Activated CD8-positive, alpha-beta memory T cell treated with anti-CD3 and anti-CD28 coated beads for 24 hours (primary cell): ENCODE data around the gene CFTR.

ENCODE experiments used
- DNase-seq: peaks from one replicate; pipeline ENCODE4 v3.0.0-alpha.2; 2020

Gene CFTR

DNA sequence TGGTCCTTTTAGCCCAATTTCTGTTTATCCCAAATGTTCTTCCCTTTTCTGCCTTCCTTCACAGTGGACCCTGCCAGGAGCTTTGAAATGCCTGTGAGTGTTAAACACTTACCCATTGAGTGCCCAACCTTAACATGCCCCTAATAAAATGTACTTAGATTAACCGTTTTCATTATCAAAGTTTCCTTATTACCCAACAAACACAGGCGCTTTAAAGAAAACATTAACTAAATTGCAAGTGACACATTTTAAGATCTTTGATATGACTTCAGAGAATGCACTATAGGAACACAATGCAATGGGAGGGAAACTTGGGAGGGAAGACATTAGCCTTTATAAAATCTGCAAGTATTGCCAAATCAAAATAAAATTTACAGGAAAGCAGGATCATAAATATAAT lies 177.0 kb downstream of the CFTR start:
- DNase-seq = no peak

DNA sequence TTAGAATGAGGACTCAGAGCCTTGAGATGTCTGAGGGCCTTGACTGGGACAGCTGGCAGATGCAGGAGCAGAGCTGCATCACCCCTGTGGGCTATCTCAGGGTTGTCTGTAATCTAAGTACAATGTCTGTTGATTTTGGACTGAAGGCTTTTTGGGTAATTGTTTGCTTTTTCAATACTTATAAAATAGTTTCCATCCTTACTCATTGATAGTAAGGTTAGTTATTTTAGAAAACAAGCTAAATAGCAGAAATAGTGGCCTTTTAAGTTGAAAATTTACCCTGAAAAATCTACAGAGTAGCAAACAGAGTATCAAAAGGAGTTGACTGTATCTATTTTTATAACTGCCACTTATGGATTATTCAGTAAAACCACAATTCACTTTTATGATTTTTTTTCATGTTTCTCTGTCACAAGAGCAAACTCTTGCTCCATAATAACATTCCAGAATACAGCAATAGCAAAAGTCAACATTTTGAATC lies 179.7 kb downstream of the CFTR start:
- DNase-seq = no peak

DNA sequence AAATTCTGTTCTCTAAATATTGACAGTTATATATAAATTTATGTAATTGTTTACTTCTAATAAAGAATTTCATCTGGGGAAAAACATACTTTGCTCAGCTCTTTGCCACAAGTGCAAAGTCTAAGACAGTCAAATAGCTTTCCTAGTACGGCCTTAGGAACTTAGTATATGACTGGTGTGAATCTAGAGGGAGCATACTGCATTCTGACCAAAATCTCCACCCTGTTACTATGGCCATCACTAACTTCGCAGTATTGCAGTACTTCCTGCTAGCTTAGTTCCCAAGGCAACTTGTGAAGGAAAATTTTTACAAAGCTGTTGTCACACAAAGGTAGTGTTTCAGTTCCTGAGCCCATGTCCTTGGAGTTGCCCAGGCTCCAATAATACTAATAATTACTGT lies 181.5 kb downstream of the CFTR start:
- no peak for DNase-seq

DNA sequence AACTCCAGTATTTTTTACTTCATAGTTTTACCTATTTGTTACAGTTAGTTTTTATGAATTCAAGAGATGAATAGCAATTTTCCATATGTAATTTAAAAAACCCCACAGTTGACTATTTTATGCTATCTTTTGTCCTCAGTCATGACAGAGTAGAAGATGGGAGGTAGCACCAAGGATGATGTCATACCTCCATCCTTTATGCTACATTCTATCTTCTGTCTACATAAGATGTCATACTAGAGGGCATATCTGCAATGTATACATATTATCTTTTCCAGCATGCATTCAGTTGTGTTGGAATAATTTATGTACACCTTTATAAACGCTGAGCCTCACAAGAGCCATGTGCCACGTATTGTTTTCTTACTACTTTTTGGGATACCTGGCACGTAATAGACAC lies 184.2 kb downstream of the CFTR start:
- DNase-seq = no peak

DNA sequence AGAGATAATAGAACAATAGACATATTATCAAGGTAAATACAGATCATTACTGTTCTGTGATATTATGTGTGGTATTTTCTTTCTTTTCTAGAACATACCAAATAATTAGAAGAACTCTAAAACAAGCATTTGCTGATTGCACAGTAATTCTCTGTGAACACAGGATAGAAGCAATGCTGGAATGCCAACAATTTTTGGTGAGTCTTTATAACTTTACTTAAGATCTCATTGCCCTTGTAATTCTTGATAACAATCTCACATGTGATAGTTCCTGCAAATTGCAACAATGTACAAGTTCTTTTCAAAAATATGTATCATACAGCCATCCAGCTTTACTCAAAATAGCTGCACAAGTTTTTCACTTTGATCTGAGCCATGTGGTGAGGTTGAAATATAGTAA lies 185.5 kb downstream of the CFTR start:
- DNase-seq = no peak

DNA sequence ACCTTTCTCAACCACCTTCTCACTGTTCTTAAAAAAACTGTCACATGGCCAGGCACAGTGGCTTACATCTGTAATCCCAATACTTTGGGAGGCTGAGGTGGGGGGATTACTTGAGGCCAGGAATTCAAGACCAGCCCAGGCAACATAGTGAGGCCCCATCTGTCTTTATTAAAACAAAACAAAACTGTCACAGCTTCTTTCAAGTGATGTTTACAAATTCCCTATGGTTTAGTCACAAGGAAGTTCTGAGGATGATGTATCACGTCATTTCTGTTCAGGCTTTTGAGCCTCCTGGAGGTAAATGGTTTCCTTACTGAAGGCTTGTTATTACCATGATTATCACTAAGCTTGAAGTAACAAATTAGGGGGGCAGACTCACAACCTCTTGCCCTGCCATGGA lies 186.2 kb downstream of the CFTR start:
- DNase-seq = no peak

DNA sequence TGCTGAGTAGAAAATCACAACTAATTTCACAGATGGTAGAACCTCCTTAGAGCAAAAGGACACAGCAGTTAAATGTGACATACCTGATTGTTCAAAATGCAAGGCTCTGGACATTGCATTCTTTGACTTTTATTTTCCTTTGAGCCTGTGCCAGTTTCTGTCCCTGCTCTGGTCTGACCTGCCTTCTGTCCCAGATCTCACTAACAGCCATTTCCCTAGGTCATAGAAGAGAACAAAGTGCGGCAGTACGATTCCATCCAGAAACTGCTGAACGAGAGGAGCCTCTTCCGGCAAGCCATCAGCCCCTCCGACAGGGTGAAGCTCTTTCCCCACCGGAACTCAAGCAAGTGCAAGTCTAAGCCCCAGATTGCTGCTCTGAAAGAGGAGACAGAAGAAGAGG lies 186.9 kb downstream of the CFTR start:
- no peak for DNase-seq

DNA sequence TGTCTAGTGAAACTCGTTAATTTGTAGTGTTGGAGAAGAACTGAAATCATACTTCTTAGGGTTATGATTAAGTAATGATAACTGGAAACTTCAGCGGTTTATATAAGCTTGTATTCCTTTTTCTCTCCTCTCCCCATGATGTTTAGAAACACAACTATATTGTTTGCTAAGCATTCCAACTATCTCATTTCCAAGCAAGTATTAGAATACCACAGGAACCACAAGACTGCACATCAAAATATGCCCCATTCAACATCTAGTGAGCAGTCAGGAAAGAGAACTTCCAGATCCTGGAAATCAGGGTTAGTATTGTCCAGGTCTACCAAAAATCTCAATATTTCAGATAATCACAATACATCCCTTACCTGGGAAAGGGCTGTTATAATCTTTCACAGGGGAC lies 187.6 kb downstream of the CFTR start:
- no peak for DNase-seq

DNA sequence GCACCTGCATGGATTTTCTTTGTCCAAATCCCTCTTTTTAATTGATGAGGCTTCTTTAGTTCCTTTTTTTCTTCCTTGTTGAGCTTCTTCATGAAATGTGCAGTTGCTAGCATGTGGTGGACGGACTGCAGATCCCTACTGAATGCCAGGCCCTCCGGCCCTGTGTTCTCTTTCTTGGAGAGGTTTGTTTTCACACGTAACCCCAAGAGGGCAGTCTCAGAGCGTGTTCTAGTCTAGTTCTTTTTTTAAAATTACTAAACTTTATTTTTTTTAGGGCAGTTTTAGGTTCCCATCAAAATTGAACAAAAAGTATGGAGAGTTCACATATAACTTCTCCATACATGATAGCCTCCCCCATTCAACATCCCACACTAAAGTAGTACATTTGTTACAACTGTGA lies 190.0 kb downstream of the CFTR start:
- DNase-seq = no peak

DNA sequence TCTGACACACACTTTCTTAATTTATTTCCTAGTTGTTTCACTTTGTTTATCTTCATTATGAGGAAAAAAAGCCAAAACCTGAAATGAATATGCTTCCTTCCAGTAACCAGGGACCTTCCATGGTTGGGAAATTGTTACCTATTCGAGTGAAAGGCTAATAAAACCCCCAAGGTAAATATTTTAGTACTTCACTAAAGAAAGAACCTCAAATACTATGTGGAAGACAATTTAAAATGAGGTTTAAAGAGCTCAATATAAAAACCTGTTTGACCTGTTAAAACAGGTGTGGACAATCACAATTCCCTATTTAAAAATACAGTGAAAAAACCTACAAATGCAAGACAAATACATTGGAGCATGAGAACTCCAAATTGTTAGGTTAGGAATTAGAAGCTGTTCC lies 192.6 kb downstream of the CFTR start:
- no peak for DNase-seq

DNA sequence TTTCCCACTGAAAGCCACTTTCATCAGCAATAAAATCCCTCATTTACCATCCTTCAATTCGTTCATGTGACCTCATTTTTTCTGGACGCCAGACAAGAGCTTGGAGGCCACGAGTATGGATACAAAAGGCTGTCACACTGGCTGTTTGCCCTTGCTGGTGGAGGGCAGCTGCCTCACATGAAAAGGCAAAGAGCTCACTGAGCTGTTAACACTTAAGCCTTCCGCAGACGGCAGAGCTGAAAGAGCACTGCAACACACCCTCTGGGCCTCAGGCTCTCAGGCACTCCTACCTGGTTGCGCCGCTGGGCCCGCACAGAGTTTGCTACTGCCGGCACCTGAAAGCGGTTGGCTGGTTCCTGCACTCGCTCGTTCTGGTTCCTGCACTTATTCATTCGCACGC lies 193.5 kb downstream of the CFTR start:
- no peak for DNase-seq

DNA sequence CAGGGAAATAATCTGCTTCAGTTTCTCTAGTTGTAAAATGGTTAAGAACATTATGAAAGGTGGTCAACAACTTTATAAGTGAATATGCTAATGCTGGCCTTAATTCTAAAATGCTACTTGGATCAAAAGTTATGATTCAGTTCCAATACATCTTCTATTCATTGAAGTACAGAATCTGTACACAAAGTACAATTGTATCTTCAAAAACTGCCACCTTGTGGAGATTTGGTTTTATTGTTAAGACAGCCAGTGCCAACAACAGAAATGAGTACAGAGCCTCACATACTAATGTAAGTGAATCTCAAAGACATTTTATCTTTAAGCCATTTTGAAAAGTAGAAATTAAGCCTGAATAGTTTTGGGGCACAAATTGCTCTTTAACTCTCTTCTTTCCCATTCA lies 194.0 kb downstream of the CFTR start:
- DNase-seq = no peak

DNA sequence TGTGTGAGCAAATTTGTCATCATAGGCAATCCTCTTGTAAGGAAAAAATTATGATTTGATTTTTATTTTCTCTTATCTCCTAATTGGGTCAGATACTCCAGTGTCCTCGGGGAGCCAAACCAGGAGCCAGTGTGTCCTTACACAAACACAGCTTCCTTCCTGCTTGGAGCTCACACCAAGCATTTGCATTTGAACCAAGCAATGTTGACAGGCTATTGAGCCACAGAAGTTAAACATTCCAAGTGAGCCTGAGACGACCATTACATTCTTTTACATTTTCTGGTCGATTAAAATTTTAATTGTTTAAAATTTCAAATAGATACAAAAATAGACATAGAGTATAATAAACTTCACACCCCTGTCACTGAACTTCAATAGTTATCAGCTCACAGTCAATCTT lies 194.8 kb downstream of the CFTR start:
- no peak for DNase-seq

DNA sequence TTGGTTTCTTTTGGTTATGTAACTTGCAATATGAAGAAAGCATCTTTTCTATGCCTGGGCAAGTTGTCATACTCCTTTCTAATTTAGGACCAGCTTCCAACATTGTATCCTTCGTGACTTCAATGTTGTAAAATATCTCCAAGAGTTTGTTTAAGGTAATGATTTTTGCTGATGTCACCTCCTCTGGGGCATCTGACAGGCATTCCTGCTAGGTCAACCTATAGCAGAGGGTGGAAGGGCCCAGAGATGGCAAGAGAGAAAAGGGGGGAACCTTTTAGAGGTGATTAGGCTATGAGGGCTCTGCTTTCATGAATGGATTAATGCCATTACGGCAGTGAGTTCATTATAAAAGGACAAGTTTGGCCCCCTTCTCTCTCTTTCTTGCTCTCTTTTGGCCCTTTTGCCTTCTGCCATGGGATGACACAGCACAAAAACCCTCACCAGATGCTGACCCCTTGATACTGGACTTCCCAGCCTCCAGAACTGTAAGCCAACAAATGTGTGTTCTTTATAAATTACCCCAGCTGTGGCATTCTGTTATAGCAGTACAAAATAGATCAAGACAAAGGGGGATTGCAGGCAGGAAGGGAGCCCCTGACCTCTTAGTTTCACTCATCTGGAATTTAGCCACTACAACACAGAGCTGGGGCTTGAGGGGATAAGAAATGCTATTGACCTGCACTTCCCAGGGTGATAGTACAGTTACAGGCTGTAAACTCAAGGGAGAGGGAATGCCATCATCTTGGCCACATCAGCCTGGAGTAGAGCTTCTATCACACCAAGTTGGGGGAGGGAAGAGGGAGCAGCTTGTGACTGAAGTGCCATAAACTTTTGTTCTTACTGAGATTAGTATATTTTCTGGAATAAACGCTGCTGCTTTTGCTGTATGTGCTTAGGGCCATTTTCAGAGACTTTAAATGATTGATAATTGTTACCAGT lies 195.9 kb downstream of the CFTR start:
- no peak for DNase-seq

DNA sequence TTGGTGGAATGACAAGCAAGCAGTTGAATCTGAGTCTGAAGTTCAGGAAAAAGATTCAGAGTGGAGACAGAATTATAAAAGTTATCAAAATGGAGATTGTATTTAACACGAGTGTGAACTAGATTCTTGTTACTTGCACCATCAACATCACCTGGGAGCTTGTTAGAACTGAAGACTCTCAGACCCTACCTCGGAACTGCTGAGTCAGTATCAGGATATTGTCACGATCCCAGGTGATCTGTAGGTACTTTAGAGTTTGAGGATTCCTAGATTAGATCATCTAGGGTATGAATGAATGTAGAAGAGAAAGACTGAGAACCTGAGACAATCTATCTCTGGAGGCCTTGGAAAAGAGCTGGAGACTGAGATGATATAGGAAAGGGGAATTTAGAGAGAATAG lies 199.3 kb downstream of the CFTR start:
- no peak for DNase-seq

DNA sequence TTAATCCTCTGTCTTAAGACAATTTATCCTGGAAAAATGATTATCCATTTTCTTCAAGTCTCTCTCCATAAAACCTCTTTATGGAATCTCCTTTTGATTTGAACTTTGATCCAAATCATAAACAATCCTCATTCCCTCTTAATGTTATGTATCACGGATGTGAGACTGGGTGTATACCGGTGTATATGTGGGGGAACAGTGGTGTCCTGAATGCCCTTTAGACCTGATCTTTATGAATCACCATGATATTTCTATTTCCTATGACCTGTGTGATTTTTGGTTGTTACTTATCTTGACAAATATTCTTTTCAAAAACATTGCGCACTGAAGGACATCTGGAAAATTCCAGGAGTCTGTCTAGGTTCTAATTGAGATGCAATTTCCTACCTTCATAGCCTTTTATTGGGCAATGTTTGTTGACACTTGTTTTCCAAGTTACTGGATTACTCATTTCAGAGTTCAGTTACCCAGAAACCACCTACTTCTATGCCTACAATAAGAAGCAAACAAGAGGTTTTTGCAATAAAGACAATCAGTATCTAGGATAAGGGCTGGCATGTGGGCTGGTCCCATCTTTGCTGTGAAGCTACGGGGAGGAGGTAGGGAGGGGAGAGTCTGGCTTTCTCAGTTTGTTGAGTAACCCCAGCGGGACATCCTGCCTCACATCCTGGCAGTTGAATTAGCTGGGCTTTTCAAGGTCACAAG lies 203.0 kb downstream of the CFTR start:
- no peak for DNase-seq

DNA sequence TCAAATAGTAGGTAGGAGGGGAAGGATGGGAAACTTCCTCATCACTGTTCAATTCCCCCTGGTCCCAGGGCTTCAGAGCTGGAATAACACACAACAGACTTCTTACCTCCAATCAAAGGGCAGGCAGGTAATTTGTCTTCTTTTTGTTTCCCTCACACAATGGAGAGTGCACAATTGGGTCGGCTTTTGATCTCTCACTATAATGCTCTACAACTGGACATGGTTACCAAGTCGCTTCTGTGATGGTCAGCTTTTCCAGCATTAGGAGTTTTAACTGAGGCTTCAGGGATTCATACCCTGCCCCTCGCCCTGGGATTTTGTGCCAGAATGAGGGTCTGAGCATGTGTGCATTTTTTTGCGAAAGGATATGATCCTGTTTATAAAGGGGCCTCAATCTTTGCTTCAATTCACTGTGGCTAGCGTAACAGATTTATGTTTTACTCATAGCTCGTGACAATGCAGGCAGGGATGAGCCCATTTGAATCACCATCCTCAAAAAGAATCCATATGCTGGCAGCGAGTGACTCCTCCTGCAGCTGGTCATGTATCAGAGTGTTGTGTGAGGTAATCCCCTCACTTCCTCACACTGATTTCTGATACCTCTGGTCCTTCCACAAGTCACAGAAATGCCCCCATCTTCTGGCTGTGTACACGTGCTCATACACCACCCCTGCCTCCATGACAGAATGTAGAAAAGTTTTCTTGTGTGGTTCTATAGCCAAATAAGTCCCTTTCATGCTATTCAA lies 203.8 kb downstream of the CFTR start:
- no peak for DNase-seq

DNA sequence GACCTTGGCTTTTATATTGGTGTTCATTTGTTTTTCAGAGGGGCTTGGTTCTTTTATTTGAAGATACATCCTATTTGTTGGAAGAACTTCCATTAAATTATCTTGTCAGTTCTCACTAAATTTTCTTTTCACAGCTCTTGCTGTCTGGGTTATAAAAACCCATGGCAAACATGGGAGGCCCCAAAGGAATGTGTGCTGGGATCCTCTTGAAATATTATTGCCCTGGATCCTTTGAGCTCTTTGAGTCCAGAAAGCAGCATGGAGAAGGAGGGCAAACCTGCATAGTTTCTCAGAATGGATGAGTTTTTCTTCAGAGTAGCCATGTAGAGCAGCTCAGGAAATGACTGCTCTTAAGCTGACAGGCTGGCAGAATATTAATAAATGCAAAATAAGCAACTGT lies 206.0 kb downstream of the CFTR start:
- no peak for DNase-seq

DNA sequence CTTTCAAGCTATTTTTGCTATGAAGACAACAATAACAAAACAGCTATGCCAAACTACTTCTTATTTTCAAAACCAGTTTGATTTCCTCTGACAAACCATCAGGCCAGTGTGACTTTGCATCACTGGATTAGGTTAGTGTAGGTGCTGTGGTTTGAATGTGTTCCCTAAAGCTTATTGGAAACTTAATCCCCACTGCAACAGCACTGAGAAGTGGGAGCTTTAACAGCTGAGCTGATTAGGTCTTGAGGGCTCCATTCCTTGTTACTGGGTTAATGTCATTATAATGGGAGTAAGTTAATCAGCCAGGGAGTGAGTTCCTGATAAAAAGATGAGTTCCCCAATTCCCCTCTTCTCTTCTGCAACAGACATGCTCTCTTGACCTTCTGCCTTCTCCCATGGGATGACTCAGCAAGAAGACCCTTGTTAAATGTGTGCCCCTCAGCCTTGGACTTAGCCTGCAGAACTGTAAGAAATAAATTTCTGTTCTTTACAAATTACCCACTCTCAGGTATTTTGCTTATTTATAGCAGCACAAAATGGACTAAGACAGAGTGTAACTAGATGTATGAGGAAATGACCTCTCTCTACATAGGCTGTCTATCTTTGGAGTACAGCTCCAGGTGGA lies 206.6 kb downstream of the CFTR start:
- no peak for DNase-seq

DNA sequence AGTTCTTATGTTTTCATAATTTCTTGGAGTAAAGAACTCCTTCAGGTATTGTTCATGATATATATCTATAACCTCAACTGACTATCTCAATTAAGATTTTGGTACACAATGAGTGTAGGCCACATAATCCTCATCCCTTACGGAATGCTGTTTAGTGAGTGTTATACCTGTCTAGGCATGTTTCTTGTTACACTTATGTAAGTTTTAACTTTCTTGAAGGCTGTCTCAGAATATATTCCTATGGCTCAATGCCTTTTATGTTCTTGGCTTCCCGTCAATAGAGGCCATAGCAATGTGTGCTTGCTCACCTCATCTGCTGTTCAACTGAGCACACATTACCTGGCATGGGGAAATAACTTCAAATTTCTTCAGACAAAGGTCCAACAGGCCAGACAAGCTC lies 208.3 kb downstream of the CFTR start:
- DNase-seq = no peak

DNA sequence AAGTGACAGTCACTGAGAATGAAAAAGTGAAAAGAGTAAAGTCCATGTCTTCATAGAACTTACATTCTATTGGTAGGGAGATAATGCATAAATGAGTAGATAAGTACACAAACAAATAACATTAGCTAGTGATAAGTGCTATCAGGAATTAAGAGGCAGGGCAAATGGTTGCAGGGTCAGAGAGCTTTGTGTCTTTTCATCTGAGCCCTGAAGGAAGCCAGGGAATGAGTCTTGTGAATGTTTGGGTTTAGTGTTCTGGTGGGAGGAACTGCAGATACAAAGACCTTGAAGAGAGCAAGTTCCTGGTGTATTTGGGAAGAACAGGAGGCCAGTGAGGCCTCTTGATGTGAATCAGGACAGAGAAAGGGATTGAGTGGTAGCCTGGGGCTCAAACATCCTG lies 209.6 kb downstream of the CFTR start:
- no peak for DNase-seq

DNA sequence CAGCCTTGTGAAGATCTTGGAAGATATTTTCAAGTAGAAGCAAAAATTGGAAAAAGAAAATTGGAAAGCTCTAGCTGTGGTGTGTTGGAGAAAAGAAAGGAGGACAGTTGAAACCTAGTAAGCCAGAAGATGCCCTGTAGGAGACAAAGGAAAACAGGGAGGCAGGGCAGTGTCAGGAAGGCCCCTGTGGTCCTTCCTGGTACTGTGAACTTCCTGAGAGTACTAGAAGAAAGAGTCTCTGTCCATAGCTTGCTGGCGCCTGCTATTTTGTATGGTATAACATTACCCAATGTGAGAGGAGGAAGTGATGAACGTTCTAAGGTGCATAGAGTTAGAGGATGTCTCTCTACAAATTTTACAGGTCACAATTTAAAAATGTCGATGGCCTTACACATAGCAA lies 210.3 kb downstream of the CFTR start:
- no peak for DNase-seq

DNA sequence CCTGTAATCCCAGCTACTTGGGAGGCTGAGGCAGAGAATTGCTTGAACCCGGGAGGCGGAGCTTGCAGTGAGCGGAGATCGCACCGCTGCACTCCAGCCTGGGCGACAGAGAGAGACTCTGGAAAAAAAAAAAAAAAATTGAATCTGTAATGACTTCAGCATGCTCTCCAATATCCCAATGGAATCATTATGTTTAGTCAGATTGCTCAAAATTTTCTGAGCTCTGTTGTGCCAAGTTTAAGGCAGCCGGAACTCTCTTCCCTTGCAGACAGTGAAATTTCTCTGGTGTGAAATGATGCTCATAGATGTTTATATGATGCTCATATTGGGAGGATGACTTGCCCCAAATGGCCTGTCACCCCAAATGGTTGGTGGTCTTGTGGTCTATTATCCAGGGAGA lies 212.5 kb downstream of the CFTR start:
- no peak for DNase-seq
